Activated CD8-positive, alpha-beta memory T cell treated with anti-CD3 and anti-CD28 coated beads, Interleukin-2, amount 50 U/mL, for 24 hours (primary cell): ENCODE measurements around the gene URI1.

Source experiments
- DNase-seq: peaks from one replicate; pipeline ENCODE4 v3.0.0-alpha.2; 2020; ENCODE audit errors: extremely low read depth

Gene URI1

GRCh38 chr19:29971002-29971401, 29.0 kb downstream of the URI1 start:
- no peak for DNase-seq

DNA sequence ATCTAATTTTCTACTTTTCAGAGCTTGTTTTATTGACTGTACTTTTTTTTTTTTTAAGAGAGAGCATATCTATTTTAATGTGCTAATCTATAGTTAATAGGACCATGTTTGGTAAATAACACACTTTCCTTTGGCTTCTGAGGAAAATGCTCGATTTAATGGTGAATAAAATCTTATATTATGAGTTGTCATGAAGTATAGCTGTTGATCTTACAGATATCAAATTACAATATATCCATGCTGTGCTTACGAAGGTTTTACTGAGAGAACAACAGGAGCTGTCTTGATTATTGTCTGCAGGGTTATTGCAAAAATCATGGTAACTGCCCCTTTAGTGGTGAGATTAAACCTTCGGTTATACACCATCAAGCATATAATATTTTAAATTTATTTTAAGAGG, 29.6 kb downstream of the URI1 start:
- DNase-seq, result no peak

DNA sequence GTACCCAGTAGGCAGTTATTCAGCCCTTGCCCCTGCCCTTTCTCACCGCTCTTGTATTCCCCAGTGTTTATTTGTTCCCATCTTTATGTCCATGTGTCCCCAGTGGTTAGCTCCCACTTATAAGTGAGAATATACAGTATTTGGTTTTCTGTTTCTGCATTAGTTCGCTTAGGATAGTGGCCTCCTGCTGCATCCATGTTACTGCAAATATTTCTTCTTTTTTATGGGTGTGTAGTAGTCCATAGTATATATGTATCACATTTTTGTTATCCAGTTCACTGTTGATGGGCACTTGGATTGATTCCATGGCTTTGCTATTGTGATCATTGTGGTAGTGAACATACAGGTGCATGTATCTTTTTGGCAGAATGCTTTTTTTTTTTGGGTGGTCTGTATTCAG, 32.7 kb downstream of the URI1 start:
- DNase-seq, result no peak

- DNase-seq, result no peak
Observed at GRCh38 chr19:29976151-29976943, 34.3 kb downstream of the URI1 start.

DNA sequence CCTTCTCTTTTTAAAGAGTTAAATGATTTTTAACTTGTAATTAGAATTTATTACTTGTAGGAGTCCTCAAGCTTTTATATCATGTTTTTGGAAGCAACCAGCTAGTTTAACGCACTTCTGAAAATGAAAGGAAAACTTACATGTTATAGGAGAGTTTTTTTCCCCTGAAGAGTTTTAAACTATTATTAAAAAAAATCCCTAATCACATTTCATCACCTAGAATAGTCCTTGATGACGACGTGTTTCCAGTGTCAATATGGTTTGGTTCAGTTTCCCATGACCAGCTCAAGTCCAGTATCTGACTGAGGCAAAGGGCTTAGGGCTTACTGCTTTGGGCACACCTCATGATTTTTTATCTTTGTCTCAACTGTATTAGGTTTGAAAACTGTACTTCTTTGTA, 36.0 kb downstream of the URI1 start:
- DNase-seq, result no peak

- no peak for DNase-seq
Observed at GRCh38 chr19:29983568-29983967, 41.5 kb downstream of the URI1 start.

DNA sequence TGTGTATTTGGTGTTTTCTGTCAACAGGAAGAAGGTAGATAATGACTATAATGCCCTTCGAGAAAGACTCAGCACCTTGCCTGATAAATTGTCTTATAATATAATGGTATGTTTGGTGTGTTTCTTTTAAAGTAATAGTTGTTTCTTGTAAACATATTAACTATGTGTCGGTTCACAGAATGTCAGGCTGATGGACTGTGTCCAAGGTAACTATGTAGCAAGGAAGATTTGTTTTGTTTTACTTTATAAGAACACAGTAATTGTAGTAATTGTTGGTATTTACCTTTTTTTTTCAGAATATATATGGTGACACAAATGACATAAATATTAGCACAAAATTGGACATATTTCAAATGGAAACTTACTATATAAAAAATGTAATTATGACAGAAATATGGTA, 43.2 kb downstream of the URI1 start:
- no peak for DNase-seq

- DNase-seq, result no peak
Observed at GRCh38 chr19:29988351-29988750, 46.3 kb downstream of the URI1 start.

DNA sequence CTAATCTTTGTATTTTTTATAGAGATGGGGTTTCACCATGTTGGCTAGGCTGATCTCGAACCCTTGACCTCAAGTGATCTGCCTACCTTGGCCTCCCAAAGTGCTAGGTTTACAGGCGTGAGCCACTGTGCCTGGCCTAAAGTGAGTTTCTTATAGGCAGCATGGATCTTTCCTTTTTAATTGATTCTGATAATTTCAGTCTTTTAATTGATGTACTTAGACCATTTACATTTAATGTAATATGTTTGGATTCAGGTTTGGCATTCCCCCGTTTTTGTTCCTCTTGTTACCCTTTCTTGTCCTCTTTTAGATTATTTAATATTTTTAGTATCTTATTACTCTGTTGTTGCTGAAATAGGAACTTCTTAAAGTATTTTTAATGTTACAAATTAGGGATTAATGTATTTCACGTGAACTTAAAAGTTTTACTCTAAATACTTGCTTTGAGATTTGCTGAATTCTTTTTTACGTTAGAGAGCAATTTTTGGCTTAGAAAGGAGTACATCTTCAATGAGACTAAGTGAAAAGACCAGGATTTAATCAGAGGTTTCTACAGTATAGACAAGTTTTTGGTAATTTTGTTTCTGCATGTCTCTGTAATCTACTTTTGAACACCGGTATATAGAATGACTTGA, 50.3 kb downstream of the URI1 start:
- no peak for DNase-seq

- no peak for DNase-seq
Observed at GRCh38 chr19:29999490-29999889, 57.5 kb downstream of the URI1 start.

DNA sequence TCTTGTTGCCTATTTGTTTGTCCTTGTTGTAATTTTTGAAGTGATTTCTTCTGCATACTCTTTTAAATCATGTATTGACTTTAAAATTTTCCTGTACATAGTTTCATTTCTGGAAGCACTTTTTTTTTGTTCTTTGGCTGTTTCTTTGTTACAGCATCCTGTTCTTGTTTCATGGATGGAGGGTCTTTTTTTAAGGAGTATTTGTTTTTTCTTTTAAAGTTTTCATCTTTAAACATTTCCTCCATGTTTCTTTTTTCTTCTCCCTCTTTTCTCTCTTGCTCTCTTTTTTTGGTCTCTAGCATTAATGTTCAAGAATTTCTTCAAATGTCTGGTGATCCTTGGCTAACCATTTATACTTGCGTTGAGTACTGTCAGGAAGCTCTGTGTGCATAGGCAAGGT, 58.8 kb downstream of the URI1 start:
- DNase-seq, result no peak

DNA sequence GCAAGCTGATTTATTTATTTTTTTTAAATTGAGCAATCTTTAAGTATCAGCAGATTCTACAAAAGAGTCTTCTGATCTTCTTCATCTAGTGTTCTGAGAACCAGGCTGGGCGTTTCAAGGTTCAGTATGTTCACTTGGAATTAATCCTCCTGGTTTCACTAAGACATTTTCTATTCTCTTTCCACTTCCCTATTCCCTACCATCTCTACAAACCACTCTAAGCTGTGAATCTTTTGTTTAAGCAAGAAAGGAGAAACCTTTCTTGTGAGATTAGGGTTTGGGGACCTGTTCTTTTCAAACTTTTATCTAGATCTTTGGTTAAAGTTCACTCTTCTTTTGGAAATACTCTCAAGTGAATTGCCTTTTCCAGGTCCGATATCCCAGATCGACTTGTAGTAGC, 59.3 kb downstream of the URI1 start:
- no peak for DNase-seq

GRCh38 chr19:30001791-30002190, 59.8 kb downstream of the URI1 start:
- DNase-seq, result no peak

- no peak for DNase-seq
Observed at GRCh38 chr19:30003866-30004265, 61.8 kb downstream of the URI1 start.

GRCh38 chr19:30004403-30004802, 62.4 kb downstream of the URI1 start:
- no peak for DNase-seq

DNA sequence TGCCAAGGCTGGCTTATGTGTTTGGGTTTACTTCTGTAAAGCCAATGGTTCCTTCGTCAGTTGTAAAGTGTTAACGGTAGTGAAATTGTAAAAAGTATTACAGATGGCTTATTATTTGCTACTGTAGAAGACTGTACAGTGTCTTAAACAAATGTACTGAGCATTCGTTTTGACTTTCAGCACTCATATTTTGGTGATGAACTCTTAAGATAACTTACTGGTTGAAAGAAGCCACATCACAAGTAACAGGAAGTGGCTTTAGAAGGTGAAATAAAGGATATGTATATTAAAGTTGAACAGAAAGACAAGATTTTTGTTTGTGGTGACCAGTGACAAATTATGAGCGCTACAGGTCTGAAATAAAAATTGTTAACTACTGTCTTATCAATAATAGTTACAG, 64.2 kb downstream of the URI1 start:
- no peak for DNase-seq

DNA sequence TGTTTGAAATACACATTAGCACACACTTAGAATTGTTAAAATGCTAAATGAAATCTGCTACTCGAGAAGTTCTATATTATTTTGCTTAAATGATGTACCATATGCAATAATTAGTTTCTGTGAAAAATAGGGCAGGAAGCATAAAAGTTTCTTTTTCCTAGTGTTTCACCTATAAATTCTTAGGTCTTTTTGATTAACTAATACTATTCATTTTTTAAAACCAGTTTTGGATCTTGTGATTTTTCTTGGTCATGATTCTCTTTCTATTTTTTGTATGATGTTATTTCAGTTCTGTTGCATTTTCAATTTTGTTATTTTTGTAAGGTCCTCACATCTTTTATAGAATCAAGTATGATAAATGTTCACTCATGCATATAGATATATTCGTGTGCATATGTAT, 66.1 kb downstream of the URI1 start:
- no peak for DNase-seq

- no peak for DNase-seq
Observed at GRCh38 chr19:30009013-30009412, 67.0 kb downstream of the URI1 start.

DNA sequence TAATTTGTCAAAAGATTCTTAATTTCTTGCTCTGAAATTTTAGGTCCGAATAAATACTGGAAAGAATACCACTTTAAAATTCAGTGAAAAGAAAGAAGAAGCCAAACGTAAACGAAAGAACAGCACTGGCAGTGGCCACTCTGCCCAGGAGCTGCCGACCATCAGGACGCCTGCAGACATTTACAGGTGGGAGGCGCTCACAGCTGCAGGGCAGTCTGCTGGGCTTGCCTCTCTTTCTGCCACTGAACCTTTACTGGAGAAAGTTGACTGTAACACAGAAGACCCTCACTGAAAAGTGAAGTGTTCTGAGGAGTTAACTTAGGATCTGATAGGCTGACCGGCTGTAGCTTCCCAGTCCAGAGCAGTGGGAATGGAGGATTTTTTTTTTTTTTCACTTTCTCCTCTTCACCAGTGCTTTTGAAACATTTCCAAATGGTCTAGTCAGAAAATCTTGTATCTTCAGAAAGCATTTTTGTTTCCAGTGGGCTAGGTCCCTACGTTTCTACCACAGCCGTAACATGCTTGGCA, 69.1 kb downstream of the URI1 start:
- DNase-seq, result no peak

GRCh38 chr19:30014770-30015169, 72.7 kb downstream of the URI1 start:
- DNase-seq, result no peak

DNA sequence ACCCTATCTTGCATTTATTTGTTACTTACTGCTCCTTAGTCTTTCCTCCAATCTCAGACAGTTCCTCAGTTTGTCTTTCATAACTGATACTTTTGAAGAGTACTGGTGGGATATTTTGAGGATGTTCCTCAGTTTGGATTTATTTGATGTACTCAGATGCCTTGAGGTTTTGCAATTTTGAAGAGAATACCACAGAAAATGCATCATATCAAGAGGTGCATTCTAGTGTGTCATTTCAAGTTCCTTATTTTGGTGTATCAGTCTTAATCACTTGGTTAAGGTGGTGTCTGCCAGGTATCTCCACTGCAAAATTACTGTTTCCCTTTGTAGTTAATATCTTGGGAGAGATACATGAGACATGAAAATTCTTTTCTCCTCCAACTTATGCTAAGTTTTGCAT, 75.1 kb downstream of the URI1 start:
- DNase-seq, result no peak

DNA sequence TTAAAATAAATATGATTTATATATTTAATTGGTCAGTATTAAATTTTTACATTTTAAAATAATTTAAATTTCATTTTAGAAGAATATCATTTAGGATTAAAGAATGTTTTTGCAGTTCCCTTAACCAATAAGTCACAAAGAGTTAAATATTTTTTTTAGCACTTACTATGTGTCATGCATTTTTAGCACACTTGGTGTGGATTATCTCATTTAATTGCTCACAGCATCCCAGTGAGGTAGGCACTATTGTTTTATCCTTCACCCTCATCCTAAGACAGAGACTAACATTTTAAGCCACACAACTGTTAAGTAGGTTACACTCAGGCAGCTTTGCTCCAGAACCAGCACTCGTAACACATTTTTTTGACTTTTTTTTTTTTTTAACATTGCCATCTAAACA, 78.2 kb downstream of the URI1 start:
- no peak for DNase-seq

GRCh38 chr19:30022659-30023058, 80.6 kb downstream of the URI1 start:
- DNase-seq, result no peak
